GM21423 (cell line): ENCODE results near the gene MSGN1.

Experiments used
- ATAC-seq: cut with Tn5 transposase; IDR thresholded peaks from one replicate; pipeline ENCODE4 v1.9.1; 2021; ENCODE audit warnings: mild to moderate bottlenecking, moderate library complexity; ENCODE audit not compliant: unreplicated experiment

Gene MSGN1

GRCh38 chr2:17845806-17846205 lies 29.5 kb downstream of the MSGN1 start:
- ATAC-seq: no peak

GRCh38 chr2:17846676-17847075 lies 30.4 kb downstream of the MSGN1 start:
- ATAC-seq: no peak

- no peak for ATAC-seq
Measured at GRCh38 chr2:17847236-17847635, 31.0 kb downstream of the MSGN1 start.

- no peak for ATAC-seq
Measured at GRCh38 chr2:17849275-17849674, 33.0 kb downstream of the MSGN1 start.

GRCh38 chr2:17850151-17850550 lies 33.9 kb downstream of the MSGN1 start:
- no peak for ATAC-seq

- ATAC-seq: peak; percentile 73
Measured at GRCh38 chr2:17851731-17852585, 35.7 kb downstream of the MSGN1 start.

- ATAC-seq: no peak
Measured at GRCh38 chr2:17853799-17854198, 37.5 kb downstream of the MSGN1 start.

GRCh38 chr2:17857021-17857420 lies 40.8 kb downstream of the MSGN1 start:
- ATAC-seq: no peak

- no peak for ATAC-seq
Measured at GRCh38 chr2:17858064-17858463, 41.8 kb downstream of the MSGN1 start.

- ATAC-seq: no peak
Measured at GRCh38 chr2:17863539-17863938, 47.3 kb downstream of the MSGN1 start.

- ATAC-seq: no peak
Measured at GRCh38 chr2:17864676-17865075, 48.4 kb downstream of the MSGN1 start.

GRCh38 chr2:17867133-17867532 lies 50.9 kb downstream of the MSGN1 start:
- no peak for ATAC-seq
